IMR-90 (cell line): Measurements from ENCODE around the gene SMARCA2. TPM values are rescaled to one million over a fixed set of nuclear protein-coding genes. Genes with fewer than 3 reads are reported as not detected.
A peak's percentile ranks its signal among the peaks of the same experiment; 100 is the strongest.

Source experiments
- ATAC-seq: fragments of 200-7000 bp; cut with Tn5 transposase; 2 replicates; pipeline ENCODE4 v1.9.1; 2020; ENCODE audit warnings: low read depth, mild to moderate bottlenecking, moderate library complexity
- BruUV-seq: library from RNA; stranded (reverse); fragments of 400-500 nt; replicated peaks from 2 replicates; lab custom pipeline; 2021; lab: Mats Ljungman, UMichigan
- CTCF ChIA-PET: fragments of 300-600 bp; formaldehyde crosslinking; extraction: SDS; loops from one replicate; lab custom pipeline; 2021; ENCODE audit warnings: antibody characterized with exemption; lab: Yijun Ruan, JAX
- POLR2A ChIA-PET: fragments of 300-600 bp; sonication (Branson Sonifier 250); formaldehyde crosslinking; loops from one replicate; lab custom pipeline; 2022; ENCODE audit warnings: antibody characterized with exemption; ENCODE audit not compliant: unreplicated experiment; lab: Charles Lee
- DNase-seq: peaks from one replicate; pipeline ENCODE4 v3.0.0; 2013
- H2AFZ ChIP-seq: replicated peaks from 2 replicates; pipeline ENCODE3; 2013; ENCODE audit warnings: low read length, mild to moderate bottlenecking; ENCODE audit not compliant: poor library complexity
- H2AK5ac ChIP-seq: 2 replicates; pipeline ENCODE4 v1.6.1; 2013; ENCODE audit warnings: low read depth, low read length, inconsistent platforms
- H2AK9ac ChIP-seq: replicated peaks from 2 replicates; pipeline ENCODE3; 2013; ENCODE audit warnings: mild to moderate bottlenecking, low read depth, low read length, moderate library complexity; ENCODE audit not compliant: poor library complexity
- H2BK120ac ChIP-seq: 2 replicates; pipeline ENCODE4 v1.6.1; 2013; ENCODE audit warnings: low read depth, low read length, inconsistent platforms
- H2BK15ac ChIP-seq: 3 replicates; pipeline ENCODE4 v1.6.1; 2013; ENCODE audit warnings: low read depth, low read length, inconsistent platforms
- H2BK20ac ChIP-seq: 2 replicates; pipeline ENCODE4 v1.6.1; 2013; ENCODE audit warnings: low read depth, mild to moderate bottlenecking, inconsistent platforms, low read length, moderate library complexity
- H2BK5ac ChIP-seq: 2 replicates; pipeline ENCODE4 v1.6.1; 2013; ENCODE audit warnings: mild to moderate bottlenecking, low read depth, low read length, inconsistent platforms; ENCODE audit not compliant: poor library complexity, severe bottlenecking
- H3K14ac ChIP-seq: replicated peaks from 2 replicates; pipeline ENCODE4 v1.6.1; 2013; ENCODE audit warnings: low read depth, low read length, inconsistent platforms
- H3K18ac ChIP-seq: 2 replicates; pipeline ENCODE4 v1.6.1; 2013; ENCODE audit warnings: low read depth, low read length, control low read depth
- H3K23ac ChIP-seq: 2 replicates; pipeline ENCODE4 v1.6.1; 2013; ENCODE audit warnings: low read depth, low read length, inconsistent platforms
- H3K27ac ChIP-seq: 2 replicates; pipeline ENCODE4 v1.5.1; 2013; ENCODE audit warnings: mild to moderate bottlenecking, control low read depth, low read length; ENCODE audit not compliant: insufficient read depth
- H3K27me3 ChIP-seq: 2 replicates; pipeline ENCODE4 v1.6.1; 2013; ENCODE audit warnings: low read length; ENCODE audit not compliant: control insufficient read depth, insufficient read depth
- H3K36me3 ChIP-seq: 2 replicates; pipeline ENCODE4 v1.6.1; 2013; ENCODE audit warnings: low read length, mixed read lengths; ENCODE audit not compliant: control insufficient read depth, insufficient read depth
- H3K4ac ChIP-seq: 2 replicates; pipeline ENCODE4 v1.6.1; 2013; ENCODE audit warnings: low read depth, low read length, inconsistent platforms
- H3K4me1 ChIP-seq: 2 replicates; pipeline ENCODE4 v1.6.1; 2013; ENCODE audit warnings: low read length, mixed read lengths; ENCODE audit not compliant: control insufficient read depth, insufficient read depth
- H3K4me2 ChIP-seq: 2 replicates; pipeline ENCODE4 v1.6.1; 2013; ENCODE audit warnings: low read depth, mild to moderate bottlenecking, control low read depth, low read length, moderate library complexity
- H3K4me3 ChIP-seq: 2 replicates; pipeline ENCODE4 v1.5.1; 2013; ENCODE audit warnings: low read depth, mild to moderate bottlenecking, control low read depth, low read length, moderate library complexity; ENCODE audit not compliant: insufficient read depth
- H3K56ac ChIP-seq: 2 replicates; pipeline ENCODE4 v1.6.1; 2013; ENCODE audit warnings: low read length, inconsistent platforms; ENCODE audit not compliant: insufficient read depth; ENCODE audit errors: extremely low read depth
- H3K79me1 ChIP-seq, 2 experiments: 2 replicates each; pipeline ENCODE4 v1.6.1; 2013; ENCODE audit warnings: low read length in 2 of 2, inconsistent platforms in 1 of 2, low read depth in 1 of 2
- H3K9ac ChIP-seq: 2 replicates; pipeline ENCODE4 v1.6.1; 2013; ENCODE audit warnings: low read depth, low read length, control low read depth
- H3K9me1 ChIP-seq: 2 replicates; pipeline ENCODE4 v1.6.1; 2013; ENCODE audit warnings: low read length, inconsistent platforms; ENCODE audit not compliant: insufficient read depth
- H3K9me3 ChIP-seq: 2 replicates; pipeline ENCODE4 v1.6.1; 2013; ENCODE audit warnings: low read length; ENCODE audit not compliant: control insufficient read depth, insufficient read depth
- H4K20me1 ChIP-seq: 2 replicates; pipeline ENCODE4 v1.6.1; 2013; ENCODE audit warnings: low read length, inconsistent platforms; ENCODE audit not compliant: insufficient read depth
- H4K5ac ChIP-seq: 2 replicates; pipeline ENCODE4 v1.6.1; 2013; ENCODE audit warnings: mild to moderate bottlenecking, low read depth, low read length, control low read depth
- H4K8ac ChIP-seq, 2 experiments: 2 replicates each; pipeline ENCODE4 v1.6.1; 2013; ENCODE audit warnings: low read depth in 2 of 2, low read length in 2 of 2, control low read depth in 1 of 2, inconsistent platforms in 1 of 2
- H4K91ac ChIP-seq: 2 replicates; pipeline ENCODE4 v1.6.1; 2013; ENCODE audit warnings: low read depth, low read length, inconsistent platforms; ENCODE audit not compliant: insufficient read depth
- BHLHE40 ChIP-seq: fragments of 150-350 bp; IDR thresholded peaks from 2 replicates; pipeline ENCODE4 v1.6.1; 2016; ENCODE audit warnings: mild to moderate bottlenecking, low read depth, low read length
- CEBPB ChIP-seq: IDR thresholded peaks from 2 replicates; pipeline ENCODE4 v1.6.1; 2012; ENCODE audit warnings: low read depth, low read length, improper control_type of control experiment
- CHD1 ChIP-seq: IDR thresholded peaks from 2 replicates; pipeline ENCODE4 v1.6.1; 2012; ENCODE audit warnings: low read depth, low read length, improper control_type of control experiment
- CTCF ChIP-seq: conservative IDR thresholded peaks from 2 replicates; pipeline ENCODE4 v1.5.1; 2012; ENCODE audit warnings: mild to moderate bottlenecking, low read depth, low read length, improper control_type of control experiment
- ELK1 ChIP-seq: fragments of 150-350 bp; IDR thresholded peaks from 2 replicates; pipeline ENCODE4 v1.6.1; 2016; ENCODE audit warnings: low read depth, mild to moderate bottlenecking, low read length, moderate library complexity, borderline replicate concordance
- MAFK ChIP-seq: IDR thresholded peaks from 2 replicates; pipeline ENCODE4 v1.6.1; 2012; ENCODE audit warnings: low read depth, low read length, improper control_type of control experiment
- NFE2L2 ChIP-seq: fragments of 150-350 bp; IDR thresholded peaks from 2 replicates; pipeline ENCODE4 v1.6.1; 2016; ENCODE audit warnings: low read depth, mild to moderate bottlenecking, low read length
- RCOR1 ChIP-seq: IDR thresholded peaks from 2 replicates; pipeline ENCODE4 v1.6.1; 2012; ENCODE audit warnings: mild to moderate bottlenecking, low read length, improper control_type of control experiment; ENCODE audit not compliant: insufficient replicate concordance
- RFX5 ChIP-seq: IDR thresholded peaks from 2 replicates; pipeline ENCODE4 v1.8.0; 2012; ENCODE audit warnings: low read depth, mild to moderate bottlenecking, low read length, moderate library complexity
- SMC3 ChIP-seq: fragments of 150-350 bp; IDR thresholded peaks from 2 replicates; pipeline ENCODE4 v1.6.1; 2016; ENCODE audit warnings: low read depth, mild to moderate bottlenecking, antibody characterized with exemption, low read length, moderate library complexity
- WGBS, 2 experiments: methylation state at CpG; one replicate each; pipeline versions ENCODE4 v1.1.5 to v1.1.7; 2013; ENCODE audit warnings: missing lambda C conversion rate in 2 of 2; ENCODE audit not compliant: insufficient read length in 1 of 2; ENCODE audit errors: extremely low coverage in 2 of 2; 5-methylcytosine and 5-hydroxymethylcytosine counted together
- dilution Hi-C: fragments of 300-500 bp; cut with HindIII; formaldehyde crosslinking; loops from one replicate; pipeline ENCODE4 v1.14.3; 2018; ENCODE audit warnings: low sequenced_read_pairs; ENCODE audit not compliant: unreplicated experiment
- in situ Hi-C: fragments of 300-500 bp; cut with MboI; formaldehyde crosslinking; loops from 3 replicates; pipeline ENCODE4 v1.14.3; 2019; ENCODE audit warnings: low sequenced_read_pairs, inconsistent platforms, mixed read lengths
- intact Hi-C: fragments of 100-400 bp; cut with micrococcal nuclease; formaldehyde crosslinking; loops from 2 replicates; pipeline ENCODE4 v1.10.0; 2022
- polyA plus RNA-seq, 3 experiments: library from polyadenylated mRNA; depleted of rRNA; stranded (reverse); fragments of >200 nt; gene quantifications; 2 replicates each; pipeline ENCODE4 v1.2.3, GENCODE V29; 2012; ENCODE audit warnings: low replicate concordance in 1 of 3
- total RNA-seq: library from RNA; depleted of rRNA; stranded (reverse); fragments of >200 nt; gene quantifications from 2 replicates; pipeline ENCODE4 v1.2.3, GENCODE V29; 2012

The SMARCA2 gene
- total and polyA plus RNA-seq, 2 of the 4 experiments (the other 2 are of a cell fraction) = 25.3 to 26.7 TPM

- Histone ChIP-seq H2BK20ac (no peak overlapping the region), H4K20me1 (no peaks in the 10 kb centered on the region), H3K56ac (peak overlapping the region; percentile 33), H3K4ac (no peak overlapping the region), H3K27me3 (no peaks in the 10 kb centered on the region), H2BK5ac (peak overlapping the region; percentile 82), H3K18ac (peak overlapping the region; percentile 34), H3K79me1 (peaks cover 3 to 22% of the 10 kb centered on the region in 2 experiments; a peak in 3 of 4 replicates), H4K91ac (peak overlapping the region; percentile 41; the same call in 1 of the 2 replicates), H3K9me3 (no peaks in the 10 kb centered on the region), H3K9ac (peak overlapping the region; percentile 81), H2BK15ac (peak overlapping the region; percentile 65; the same call in 2 of the 3 replicates), H3K14ac (peak overlapping the region; percentile 91), H3K4me2 (peak overlapping the region; percentile 86), H3K27ac (peak overlapping the region; percentile 79; the same call in 1 of the 2 replicates), H3K23ac (peak overlapping the region; percentile 93; the same call in 1 of the 2 replicates), H3K36me3 (peaks cover 4% of the 10 kb centered on the region; the same call in 1 of the 2 replicates), H3K4me3 (peak overlapping the region; percentile 41), H4K8ac (peak overlapping the region; percentile 41 to 76; a peak in 3 of 4 replicates), H2AK9ac (no peak overlapping the region), H3K4me1 (peaks cover 5% of the 10 kb centered on the region; the same call in 1 of the 2 replicates), H2BK120ac (peak overlapping the region; percentile 72), H2AFZ (no peak overlapping the region), H3K9me1 (no peaks in the 10 kb centered on the region), H4K5ac (peak overlapping the region; percentile 67; the same call in 1 of the 2 replicates), H2AK5ac (no peak overlapping the region)
- DNase-seq (no peak), ATAC-seq (no peak)
- dilution Hi-C loops (no loop called here), intact Hi-C loops (loop anchor here (1.0 to 5.0 kb wide), 5 partner anchors 82 to 683 kb away; partner anchors contain the start of genes PUM3 and VLDLR), in situ Hi-C loops (no loop called here)
- no TSS peak for BruUV-seq
- no CpG with 5 or more reads among the region's 4 CpGs for WGBS, 2 experiments
- TF ChIP-seq CHD1 (no peak), BHLHE40 (no peak), RCOR1 (no peak), RFX5 (no peak), NFE2L2 (no peak), CTCF (no peak), MAFK (no peak), SMC3 (no peak), CEBPB (no peak), ELK1 (no peak)
- ChIA-PET POLR2A (no interaction called here), CTCF (no interaction called here)
These were observed 143.8 kb downstream of the SMARCA2 start for GRCh38 chr9:2158766-2159430.
